GM18507 (cell line): ENCODE measurements around the gene COL5A1.
"Not testable (repeated sequence)": the region's sequence is repeated elsewhere in the genome, so short reads cannot be mapped to it uniquely, and the experiment has no call there.

Experiments
- DNase-seq: peaks from one replicate; pipeline ENCODE4 v3.0.0; 2011; ENCODE audit warnings: low read depth; ENCODE audit not compliant: insufficient read length; ENCODE audit errors: extremely low spot score
- FAIRE-seq: peaks from 2 replicates; lab custom pipeline; 2011; peaks lifted over from hg19 to GRCh38; lab: Jason Lieb, UNC

The COL5A1 gene

GRCh38 chr9:134669399-134669955, 27.9 kb downstream of the COL5A1 start:
- DNase-seq (no peak), FAIRE-seq (no peak)

GRCh38 chr9:134670042-134670525, 28.5 kb downstream of the COL5A1 start:
- DNase-seq (no peak), FAIRE-seq (no peak)

- DNase-seq (no peak), FAIRE-seq (no peak)
Measured at GRCh38 chr9:134670851-134671281, 29.3 kb downstream of the COL5A1 start.

GRCh38 chr9:134671341-134672113, 29.9 kb downstream of the COL5A1 start:
- DNase-seq (no peak), FAIRE-seq (no peak)

- FAIRE-seq (no peak), DNase-seq (no peak)
Measured at GRCh38 chr9:134676361-134676760, 34.8 kb downstream of the COL5A1 start.

GRCh38 chr9:134676886-134677285, 35.3 kb downstream of the COL5A1 start:
- DNase-seq (no peak), FAIRE-seq (no peak)

GRCh38 chr9:134677743-134678142, 36.1 kb downstream of the COL5A1 start:
- FAIRE-seq (no peak), DNase-seq (no peak)

GRCh38 chr9:134678206-134678605, 36.6 kb downstream of the COL5A1 start:
- no peak for DNase-seq

GRCh38 chr9:134678666-134679443, 37.3 kb downstream of the COL5A1 start:
- DNase-seq = no peak
- no peak for FAIRE-seq

More at GRCh38 chr9:134678206-134678605, 36.6 kb downstream of the COL5A1 start:
- no peak for FAIRE-seq

- no peak for FAIRE-seq
Measured at GRCh38 chr9:134679616-134680392, 38.2 kb downstream of the COL5A1 start.

GRCh38 chr9:134680393-134681060, 38.9 kb downstream of the COL5A1 start:
- DNase-seq (no peak), FAIRE-seq (no peak)

More at GRCh38 chr9:134679616-134680392, 38.2 kb downstream of the COL5A1 start:
- no peak for DNase-seq

- DNase-seq (no peak), FAIRE-seq (no peak)
Measured at GRCh38 chr9:134681061-134681661, 39.6 kb downstream of the COL5A1 start.

GRCh38 chr9:134682026-134682425, 40.4 kb downstream of the COL5A1 start:
- no peak for FAIRE-seq

GRCh38 chr9:134682651-134683364, 41.2 kb downstream of the COL5A1 start:
- FAIRE-seq (no peak), DNase-seq (no peak)

More at GRCh38 chr9:134682026-134682425, 40.4 kb downstream of the COL5A1 start:
- no peak for DNase-seq

- no peak for DNase-seq
- FAIRE-seq = no peak
Measured at GRCh38 chr9:134683714-134684374, 42.2 kb downstream of the COL5A1 start.

- DNase-seq (no peak), FAIRE-seq (no peak)
Measured at GRCh38 chr9:134684375-134684723, 42.7 kb downstream of the COL5A1 start.

- not testable (repeated sequence) for DNase-seq, FAIRE-seq
Measured at GRCh38 chr9:134684941-134685340, 43.3 kb downstream of the COL5A1 start.
